Neural crest cell (in vitro differentiated cells): ENCODE results near the gene WAPL. TPM values are rescaled to one million over a fixed set of nuclear protein-coding genes. Genes with fewer than 3 reads are reported as not detected.

Source experiments
- DNase-seq: peaks from one replicate; pipeline ENCODE4 v3.0.0; 2021; ENCODE audit warnings: low read depth, mixed read lengths, low spot score
- H3K27ac Mint-ChIP-seq: one replicate; pipeline ENCODE4 v1.8.0; 2021; ENCODE audit warnings: mild to moderate bottlenecking, mixed read lengths; ENCODE audit not compliant: unreplicated experiment
- H3K27me3 Mint-ChIP-seq: 2 replicates; pipeline ENCODE4 v1.8.0; 2021; ENCODE audit warnings: low read depth, mild to moderate bottlenecking, mixed read lengths
- H3K36me3 Mint-ChIP-seq: 2 replicates; pipeline ENCODE4 v1.8.0; 2021; ENCODE audit warnings: low read depth, mild to moderate bottlenecking, mixed read lengths
- H3K4me1 Mint-ChIP-seq: 2 replicates; pipeline ENCODE4 v1.8.0; 2021; ENCODE audit warnings: mixed read lengths
- H3K4me3 Mint-ChIP-seq: one replicate; pipeline ENCODE4 v1.8.0; 2021; ENCODE audit warnings: mild to moderate bottlenecking, mixed read lengths
- H3K9me3 Mint-ChIP-seq: 2 replicates; pipeline ENCODE4 v1.8.0; 2021; ENCODE audit warnings: mixed read lengths
- CTCF ChIP-seq: fragments of 200-600 bp; sonication (generic); conservative IDR thresholded peaks from 2 replicates; pipeline ENCODE4 v1.5.0; 2021; ENCODE audit warnings: antibody characterized with exemption, mild to moderate bottlenecking
- total RNA-seq: library from RNA; stranded (reverse); gene quantifications from 2 replicates; pipeline ENCODE4 v1.2.1, GENCODE V29; 2021

Gene WAPL
- total RNA-seq, 1 donor from 2014 or later = 54.0 TPM

GRCh38 chr10:86480571-86480970 lies 41.0 kb downstream of the WAPL start:
- Mint-ChIP-seq H3K36me3 (peaks cover 4% of the 10 kb centered on the region), H3K9me3 (no peaks in the 10 kb centered on the region), H3K4me1 (no peaks in the 10 kb centered on the region), H3K4me3 (no peak overlapping the region), H3K27me3 (no peaks in the 10 kb centered on the region), H3K27ac (no peak overlapping the region)
- no peak for TF ChIP-seq CTCF
- no peak for DNase-seq

- H3K9me3 Mint-ChIP-seq = no peaks in the 10 kb centered on the region
- TF ChIP-seq CTCF = no peak
- peaks cover 7% of the 10 kb centered on the region for H3K36me3 Mint-ChIP-seq
- no peak overlapping the region for H3K4me3 Mint-ChIP-seq
- no peaks in the 10 kb centered on the region for H3K4me1 Mint-ChIP-seq
- H3K27me3 Mint-ChIP-seq = no peaks in the 10 kb centered on the region
- no peak overlapping the region for H3K27ac Mint-ChIP-seq
- DNase-seq = no peak
Observed at GRCh38 chr10:86472061-86472460, 49.5 kb downstream of the WAPL start.

GRCh38 chr10:86461963-86462804 lies 59.4 kb downstream of the WAPL start:
- no peak overlapping the region for H3K27ac Mint-ChIP-seq
- H3K4me1 Mint-ChIP-seq = peaks cover 3% of the 10 kb centered on the region
- H3K4me3 Mint-ChIP-seq = no peak overlapping the region
- TF ChIP-seq CTCF = no peak
- H3K36me3 Mint-ChIP-seq = peaks cover 18% of the 10 kb centered on the region
- H3K9me3 Mint-ChIP-seq = no peaks in the 10 kb centered on the region
- no peak for DNase-seq
- no peaks in the 10 kb centered on the region for H3K27me3 Mint-ChIP-seq

GRCh38 chr10:86451604-86451960 lies 70.0 kb downstream of the WAPL start:
- Mint-ChIP-seq H3K4me3 (no peak overlapping the region), H3K27me3 (no peaks in the 10 kb centered on the region), H3K36me3 (peaks cover 37% of the 10 kb centered on the region), H3K27ac (no peak overlapping the region), H3K9me3 (peaks cover 3% of the 10 kb centered on the region), H3K4me1 (no peaks in the 10 kb centered on the region)
- DNase-seq = no peak
- no peak for TF ChIP-seq CTCF

- Mint-ChIP-seq H3K4me1 (no peaks in the 10 kb centered on the region), H3K27me3 (no peaks in the 10 kb centered on the region)
- TF ChIP-seq CTCF = no peak
Observed at GRCh38 chr10:86450806-86451603, 70.6 kb downstream of the WAPL start.

More at GRCh38 chr10:86450806-86451603, 70.6 kb downstream of the WAPL start:
- DNase-seq = no peak
- no peak overlapping the region for H3K4me3 Mint-ChIP-seq
- H3K36me3 Mint-ChIP-seq = peaks cover 35% of the 10 kb centered on the region
- H3K27ac Mint-ChIP-seq = no peak overlapping the region
- peaks cover 3% of the 10 kb centered on the region for H3K9me3 Mint-ChIP-seq
